ENCODE data around the gene GOLGA8S. TPM values are rescaled to one million over a fixed set of nuclear protein-coding genes. Genes with fewer than 3 reads are reported as not detected.
"Not testable (repeated sequence)": the region's sequence is repeated elsewhere in the genome, so short reads cannot be mapped to it uniquely, and the experiment has no call there.

Gene GOLGA8S
- polyA plus RNA-seq, 1 donor (not counting 4 experiments of a cell fraction or from before 2014, with no cell fraction given) = not detected

GRCh38 chr15:23380700-23381099 is 26.2 kb downstream of the GOLGA8S start:
- H3K79me2 ChIP-seq (ENCODE audit: control insufficient read depth, insufficient read depth, low read length); H3K4me1 ChIP-seq (ENCODE audit: control insufficient read depth, extremely low read depth, insufficient read depth, low read length); H3K36me3 ChIP-seq (ENCODE audit: control insufficient read depth in 2 of 2, extremely low read depth in 1 of 2, insufficient read depth in 2 of 2, low read length in 2 of 2); H3K27ac ChIP-seq (ENCODE audit: control insufficient read depth, insufficient read depth, low read length); FAIRE-seq; H3K9me1 ChIP-seq (ENCODE audit: control insufficient read depth, extremely low read depth, insufficient read depth, low read length); DNase-seq (ENCODE audit: low read depth, low spot score); H3K4me2 ChIP-seq (ENCODE audit: control insufficient read depth, extremely low read depth, insufficient read depth, low read depth, low read length); H3K27me3 ChIP-seq (ENCODE audit: control insufficient read depth, extremely low read depth, insufficient read depth, low read length); H3K9me3 ChIP-seq (ENCODE audit: control insufficient read depth, low read depth, low read length); H2AFZ ChIP-seq (ENCODE audit: control insufficient read depth, low read length); H3K9ac ChIP-seq (ENCODE audit: control insufficient read depth, extremely low read depth, insufficient read depth, low read length); H4K20me1 ChIP-seq (ENCODE audit: control insufficient read depth, extremely low read depth, insufficient read depth, low read length); dilution Hi-C loops (cut with MboI; ENCODE audit: extremely low pct_ligation_motif_present, low sequenced_read_pairs); H3K4me3 ChIP-seq (ENCODE audit: control insufficient read depth in 2 of 3, extremely low read depth in 1 of 3, insufficient read depth in 2 of 3, low read depth in 1 of 3, low read length in 3 of 3): not testable (repeated sequence)

- H4K20me1 ChIP-seq (ENCODE audit: control insufficient read depth, extremely low read depth, insufficient read depth, low read length); H3K27me3 ChIP-seq (ENCODE audit: control insufficient read depth, extremely low read depth, insufficient read depth, low read length); H3K4me3 ChIP-seq (ENCODE audit: control insufficient read depth in 2 of 3, extremely low read depth in 1 of 3, insufficient read depth in 2 of 3, low read depth in 1 of 3, low read length in 3 of 3); H3K9me1 ChIP-seq (ENCODE audit: control insufficient read depth, extremely low read depth, insufficient read depth, low read length); H3K36me3 ChIP-seq (ENCODE audit: control insufficient read depth in 2 of 2, extremely low read depth in 1 of 2, insufficient read depth in 2 of 2, low read length in 2 of 2); H2AFZ ChIP-seq (ENCODE audit: control insufficient read depth, low read length); H3K4me2 ChIP-seq (ENCODE audit: control insufficient read depth, extremely low read depth, insufficient read depth, low read depth, low read length); dilution Hi-C loops (cut with MboI; ENCODE audit: extremely low pct_ligation_motif_present, low sequenced_read_pairs); DNase-seq (ENCODE audit: low read depth, low spot score); H3K9ac ChIP-seq (ENCODE audit: control insufficient read depth, extremely low read depth, insufficient read depth, low read length); H3K79me2 ChIP-seq (ENCODE audit: control insufficient read depth, insufficient read depth, low read length); H3K9me3 ChIP-seq (ENCODE audit: control insufficient read depth, low read depth, low read length); H3K27ac ChIP-seq (ENCODE audit: control insufficient read depth, insufficient read depth, low read length); FAIRE-seq; H3K4me1 ChIP-seq (ENCODE audit: control insufficient read depth, extremely low read depth, insufficient read depth, low read length): not testable (repeated sequence)
Measured at GRCh38 chr15:23381192-23381591, 26.6 kb downstream of the GOLGA8S start.

- Histone ChIP-seq H3K27ac (ENCODE audit: control insufficient read depth, insufficient read depth, low read length) (no peak overlapping the region), H4K20me1 (ENCODE audit: control insufficient read depth, extremely low read depth, insufficient read depth, low read length) (no peaks in the 10 kb centered on the region), H3K9me3 (ENCODE audit: control insufficient read depth, low read depth, low read length) (no peaks in the 10 kb centered on the region), H3K79me2 (ENCODE audit: control insufficient read depth, insufficient read depth, low read length) (no peaks in the 10 kb centered on the region), H3K4me2 (ENCODE audit: control insufficient read depth, extremely low read depth, insufficient read depth, low read depth, low read length) (no peak overlapping the region), H3K4me1 (ENCODE audit: control insufficient read depth, extremely low read depth, insufficient read depth, low read length) (no peaks in the 10 kb centered on the region), H3K4me3 (ENCODE audit: control insufficient read depth in 2 of 3, extremely low read depth in 1 of 3, insufficient read depth in 2 of 3, low read depth in 1 of 3, low read length in 3 of 3) (no peak overlapping the region), H3K9me1 (ENCODE audit: control insufficient read depth, extremely low read depth, insufficient read depth, low read length) (no peaks in the 10 kb centered on the region), H3K27me3 (ENCODE audit: control insufficient read depth, extremely low read depth, insufficient read depth, low read length) (no peaks in the 10 kb centered on the region), H2AFZ (ENCODE audit: control insufficient read depth, low read length) (no peak overlapping the region), H3K36me3 (ENCODE audit: control insufficient read depth in 2 of 2, extremely low read depth in 1 of 2, insufficient read depth in 2 of 2, low read length in 2 of 2) (no peaks in the 10 kb centered on the region), H3K9ac (ENCODE audit: control insufficient read depth, extremely low read depth, insufficient read depth, low read length) (no peak overlapping the region)
- dilution Hi-C loops (cut with MboI; ENCODE audit: extremely low pct_ligation_motif_present, low sequenced_read_pairs) = no loop called here
- DNase-seq (ENCODE audit: low read depth, low spot score) (no peak), FAIRE-seq (no peak)
- TF ChIP-seq CTCF (optimal IDR thresholded peaks at IDR 0.05 in 1 of 3, IDR thresholded peaks at IDR 0.05 in 1 of 3, conservative IDR thresholded peaks at IDR 0.05 in 1 of 3; ENCODE audit: extremely low read depth in 1 of 3, insufficient read depth in 2 of 3, low read length in 3 of 3) = no peak
- TF ChIP-seq EZH2 (IDR thresholded peaks at IDR 0.05; ENCODE audit: low read length) = no peak
Measured at GRCh38 chr15:23384371-23384770, 29.8 kb downstream of the GOLGA8S start.
